HEK293 (cell line): ENCODE results near the gene SH3BGRL3.
A peak's percentile ranks its signal among the peaks of the same experiment; 100 is the strongest.

Experiments used
- BCL11B ChIP-seq: fragments of 450-650 bp; formaldehyde crosslinking; IDR thresholded peaks from 2 replicates; pipeline ENCODE4 v1.5.1; 2016; ENCODE audit warnings: low read depth, missing biosample characterization, missing genetic modification characterization
- FEZF1 ChIP-seq: fragments of 450-650 bp; formaldehyde crosslinking; IDR thresholded peaks from 2 replicates; pipeline ENCODE4 v1.5.1; 2016; ENCODE audit warnings: missing biosample characterization, missing genetic modification characterization
- GLIS1 ChIP-seq: fragments of 450-650 bp; formaldehyde crosslinking; IDR thresholded peaks from 2 replicates; pipeline ENCODE4 v1.5.1; 2016; ENCODE audit warnings: missing biosample characterization, missing genetic modification characterization
- HIC1 ChIP-seq: fragments of 450-650 bp; formaldehyde crosslinking; IDR thresholded peaks from 2 replicates; pipeline ENCODE4 v1.5.1; 2016; ENCODE audit warnings: missing biosample characterization, missing genetic modification characterization
- IKZF3 ChIP-seq: fragments of 450-650 bp; IDR thresholded peaks from 2 replicates; pipeline ENCODE4 v1.5.0; 2018; ENCODE audit warnings: missing biosample characterization, mild to moderate bottlenecking, missing genetic modification characterization, moderate library complexity
- KLF7 ChIP-seq: fragments of 450-650 bp; formaldehyde crosslinking; IDR thresholded peaks from 2 replicates; pipeline ENCODE4 v1.5.1; 2016; ENCODE audit warnings: missing biosample characterization, missing genetic modification characterization, borderline replicate concordance
- SP7 ChIP-seq: fragments of 450-650 bp; formaldehyde crosslinking; IDR thresholded peaks from 2 replicates; pipeline ENCODE4 v1.5.1; 2016; ENCODE audit warnings: missing biosample characterization, missing genetic modification characterization
- ZBTB11 ChIP-seq: fragments of 450-650 bp; formaldehyde crosslinking; conservative IDR thresholded peaks from 2 replicates; pipeline ENCODE4 v1.5.1; 2016; ENCODE audit warnings: low read depth, missing biosample characterization, missing genetic modification characterization
- ZBTB7A ChIP-seq: fragments of 450-650 bp; formaldehyde crosslinking; IDR thresholded peaks from 2 replicates; pipeline ENCODE4 v1.5.1; 2016; ENCODE audit warnings: low read depth, missing biosample characterization, missing genetic modification characterization
- ZFHX2 ChIP-seq: fragments of 450-650 bp; formaldehyde crosslinking; conservative IDR thresholded peaks from 2 replicates; pipeline ENCODE4 v1.5.1; 2016; ENCODE audit warnings: missing biosample characterization, missing genetic modification characterization
- ZIC2 ChIP-seq: fragments of 450-650 bp; formaldehyde crosslinking; IDR thresholded peaks from 2 replicates; pipeline ENCODE4 v1.5.1; 2016; ENCODE audit warnings: missing biosample characterization, missing genetic modification characterization
- ZNF10 ChIP-seq: fragments of 450-650 bp; formaldehyde crosslinking; IDR thresholded peaks from 2 replicates; pipeline ENCODE4 v1.5.1; 2017; ENCODE audit warnings: missing biosample characterization, missing genetic modification characterization
- ZNF114 ChIP-seq: fragments of 450-650 bp; formaldehyde crosslinking; IDR thresholded peaks from 2 replicates; pipeline ENCODE4 v1.5.0; 2017; ENCODE audit warnings: missing biosample characterization, missing genetic modification characterization
- ZNF169 ChIP-seq: fragments of 450-650 bp; formaldehyde crosslinking; IDR thresholded peaks from 2 replicates; pipeline ENCODE4 v1.5.1; 2016; ENCODE audit warnings: missing biosample characterization, missing genetic modification characterization
- ZNF175 ChIP-seq: fragments of 450-650 bp; formaldehyde crosslinking; IDR thresholded peaks from 2 replicates; pipeline ENCODE4 v1.5.1; 2016; ENCODE audit warnings: missing biosample characterization, missing genetic modification characterization
- ZNF18 ChIP-seq: fragments of 450-650 bp; formaldehyde crosslinking; IDR thresholded peaks from 2 replicates; pipeline ENCODE4 v1.5.1; 2016; ENCODE audit warnings: missing biosample characterization, missing genetic modification characterization
- ZNF19 ChIP-seq: fragments of 450-650 bp; formaldehyde crosslinking; IDR thresholded peaks from 2 replicates; pipeline ENCODE4; 2016; ENCODE audit warnings: missing biosample characterization, missing genetic modification characterization, low read depth
- ZNF202 ChIP-seq: fragments of 450-650 bp; formaldehyde crosslinking; IDR thresholded peaks from 2 replicates; pipeline ENCODE4 v1.5.1; 2016; ENCODE audit warnings: missing biosample characterization, missing genetic modification characterization, borderline replicate concordance
- ZNF37A ChIP-seq: fragments of 450-650 bp; IDR thresholded peaks from 2 replicates; pipeline ENCODE4 v1.5.1; 2018; ENCODE audit warnings: missing biosample characterization, missing genetic modification characterization
- ZNF514 ChIP-seq: fragments of 450-650 bp; formaldehyde crosslinking; IDR thresholded peaks from 2 replicates; pipeline ENCODE4 v1.5.1; 2016; ENCODE audit warnings: missing biosample characterization, missing genetic modification characterization
- ZNF529 ChIP-seq: fragments of 450-650 bp; formaldehyde crosslinking; IDR thresholded peaks from 2 replicates; pipeline ENCODE4 v1.5.1; 2017; ENCODE audit warnings: missing genetic modification characterization, missing biosample characterization; ENCODE audit not compliant: insufficient replicate concordance
- ZNF544 ChIP-seq: fragments of 450-650 bp; formaldehyde crosslinking; IDR thresholded peaks from 2 replicates; pipeline ENCODE4 v1.5.0; 2017; ENCODE audit warnings: missing biosample characterization, missing genetic modification characterization
- ZNF555 ChIP-seq: fragments of 450-650 bp; formaldehyde crosslinking; conservative IDR thresholded peaks from 2 replicates; pipeline ENCODE4 v1.5.1; 2017; ENCODE audit warnings: missing biosample characterization, mild to moderate bottlenecking, missing genetic modification characterization, inconsistent platforms
- ZNF600 ChIP-seq: fragments of 450-650 bp; formaldehyde crosslinking; IDR thresholded peaks from 2 replicates; pipeline ENCODE4 v1.5.1; 2016; ENCODE audit warnings: missing biosample characterization, missing genetic modification characterization
- ZNF645 ChIP-seq: fragments of 450-650 bp; formaldehyde crosslinking; IDR thresholded peaks from 2 replicates; pipeline ENCODE4; 2016; ENCODE audit warnings: missing biosample characterization, missing genetic modification characterization
- ZNF658 ChIP-seq: fragments of 450-650 bp; formaldehyde crosslinking; IDR thresholded peaks from 2 replicates; pipeline ENCODE4; 2016; ENCODE audit warnings: missing biosample characterization, missing genetic modification characterization
- ZNF660 ChIP-seq: fragments of 450-650 bp; IDR thresholded peaks from 2 replicates; pipeline ENCODE4 v1.5.1; 2018; ENCODE audit warnings: missing biosample characterization, mild to moderate bottlenecking, missing genetic modification characterization
- ZNF704 ChIP-seq: fragments of 450-650 bp; formaldehyde crosslinking; IDR thresholded peaks from 2 replicates; pipeline ENCODE4 v1.5.1; 2016; ENCODE audit warnings: missing biosample characterization, missing genetic modification characterization
- ZNF768 ChIP-seq: fragments of 450-650 bp; formaldehyde crosslinking; IDR thresholded peaks from 2 replicates; pipeline ENCODE4 v1.5.1; 2018; ENCODE audit warnings: missing biosample characterization, mild to moderate bottlenecking, missing genetic modification characterization
- ZSCAN18 ChIP-seq: fragments of 450-650 bp; formaldehyde crosslinking; IDR thresholded peaks from 2 replicates; pipeline ENCODE4 v1.5.1; 2016; ENCODE audit warnings: missing biosample characterization, missing genetic modification characterization

Gene SH3BGRL3

GRCh38 chr1:26233903-26234643 lies 45.8 kb upstream of the SH3BGRL3 start, which contains the start of gene CEP85 (continued):
- TF ChIP-seq ZNF529 (tag by site-specific recombination), result no peak
- no peak for TF ChIP-seq KLF7
- TF ChIP-seq HIC1, result no peak
- peak; percentile 34; the same call in 1 of the 2 replicates for TF ChIP-seq GLIS1 (tag by site-specific recombination)
- no peak for TF ChIP-seq ZNF645 (tag by site-specific recombination)
- TF ChIP-seq ZSCAN18 (tag by site-specific recombination), result no peak
- TF ChIP-seq IKZF3 (tag by site-specific recombination), result no peak
- peak; percentile 77 for TF ChIP-seq ZNF600 (tag by site-specific recombination)
- TF ChIP-seq ZNF768, result no peak
- TF ChIP-seq ZNF202 (tag by site-specific recombination), result no peak
- no peak for TF ChIP-seq ZNF37A (tag by site-specific recombination)
- TF ChIP-seq ZNF514 (tag by site-specific recombination), result no peak
- no peak for TF ChIP-seq FEZF1 (tag by site-specific recombination)
- no peak for TF ChIP-seq ZNF658 (tag by site-specific recombination)
- peak; percentile 45 for TF ChIP-seq ZBTB11 (tag by site-specific recombination)
- TF ChIP-seq ZIC2 (tag by site-specific recombination), result peak; percentile 77
- no peak for TF ChIP-seq ZNF19
- peak; percentile 71 for TF ChIP-seq SP7 (tag by site-specific recombination)
- TF ChIP-seq ZNF704 (tag by site-specific recombination), result 0 out of 2 replicates have a peak, but pooled peaks have one; percentile 27
- TF ChIP-seq ZNF169 (tag by site-specific recombination), result no peak
- TF ChIP-seq ZBTB7A (tag by site-specific recombination), result no peak
- no peak for TF ChIP-seq ZNF175
- TF ChIP-seq BCL11B (tag by site-specific recombination), result no peak
- no peak for TF ChIP-seq ZNF18 (tag by site-specific recombination)
- no peak for TF ChIP-seq ZNF114 (tag by site-specific recombination)
- peak; percentile 60 for TF ChIP-seq ZNF660 (tag by site-specific recombination)
- TF ChIP-seq ZFHX2, result peak; percentile 52
- TF ChIP-seq ZNF555 (tag by site-specific recombination), result no peak
- no peak for TF ChIP-seq ZNF544 (tag by site-specific recombination)
- no peak for TF ChIP-seq ZNF10 (tag by site-specific recombination)
